DND-41 (cell line): ENCODE measurements around the gene NTSR1.

ENCODE experiments used
- ATAC-seq: fragments of 200-7000 bp; cut with Tn5 transposase; 3 replicates; pipeline ENCODE4 v1.9.1; 2021; ENCODE audit warnings: low read depth; ENCODE audit not compliant: insufficient read depth
- DNase-seq: peaks from one replicate; pipeline ENCODE4 v3.0.0-alpha.2; 2020
- H2AFZ ChIP-seq: 2 replicates; pipeline ENCODE4 v1.6.0; 2012; ENCODE audit warnings: low read depth, low read length
- H3K27ac ChIP-seq: 2 replicates; pipeline ENCODE4 v1.5.1; 2012; ENCODE audit warnings: low read length, inconsistent platforms
- H3K27me3 ChIP-seq: fragments of 200-600 bp; sonication (generic); 2 replicates; pipeline ENCODE4 v1.6.0; 2012; ENCODE audit warnings: low read length, mild to moderate bottlenecking, inconsistent platforms; ENCODE audit not compliant: insufficient read depth, poor library complexity
- H3K36me3 ChIP-seq: 2 replicates; pipeline ENCODE4 v1.5.1; 2012; ENCODE audit warnings: low read length, inconsistent platforms; ENCODE audit not compliant: insufficient read depth
- H3K4me1 ChIP-seq: 2 replicates; pipeline ENCODE4 v1.5.1; 2012; ENCODE audit warnings: mild to moderate bottlenecking, low read length; ENCODE audit not compliant: insufficient read depth
- H3K4me2 ChIP-seq: 2 replicates; pipeline ENCODE4 v1.6.0; 2012; ENCODE audit warnings: mild to moderate bottlenecking, moderate library complexity, low read length, inconsistent platforms; ENCODE audit not compliant: insufficient read depth
- H3K4me3 ChIP-seq, 2 experiments: fragments of 200-600 bp in 1 of 2; shearing (Covaris generic) in 1 of 2; 2 replicates each; pipeline ENCODE4 v1.5.1; 2012 to 2016; ENCODE audit warnings: inconsistent platforms in 2 of 2, low read length in 2 of 2, mild to moderate bottlenecking in 2 of 2, low read depth in 1 of 2, moderate library complexity in 1 of 2
- H3K79me2 ChIP-seq: 2 replicates; pipeline ENCODE4 v1.6.0; 2012; ENCODE audit warnings: low read length, inconsistent platforms; ENCODE audit not compliant: insufficient read depth
- H3K9ac ChIP-seq: 2 replicates; pipeline ENCODE4 v1.6.0; 2012; ENCODE audit warnings: low read depth, mild to moderate bottlenecking, inconsistent platforms, low read length, moderate library complexity
- H3K9me3 ChIP-seq: 2 replicates; pipeline ENCODE4 v1.5.1; 2012; ENCODE audit warnings: low read length, moderate library complexity, mild to moderate bottlenecking, inconsistent platforms; ENCODE audit not compliant: insufficient read depth, severe bottlenecking
- H4K20me1 ChIP-seq: 2 replicates; pipeline ENCODE4 v1.6.0; 2012; ENCODE audit warnings: low read length; ENCODE audit not compliant: insufficient read depth
- CTCF ChIP-seq: IDR thresholded peaks from 2 replicates; pipeline ENCODE4 v1.5.1; 2012; ENCODE audit warnings: borderline replicate concordance, low read length, moderate library complexity, mild to moderate bottlenecking; ENCODE audit not compliant: poor library complexity, severe bottlenecking; ENCODE audit errors: extremely low read depth
- EZH2 ChIP-seq: IDR thresholded peaks from 3 replicates; pipeline ENCODE4 v1.6.1; 2012; ENCODE audit warnings: borderline replicate concordance, low read depth, mild to moderate bottlenecking, moderate library complexity, low read length, inconsistent platforms; ENCODE audit not compliant: severe bottlenecking

The NTSR1 gene

GRCh38 chr20:62745279-62745951 lies 36.8 kb downstream of the NTSR1 start:
- Histone ChIP-seq H2AFZ (no peak overlapping the region), H3K27ac (no peak overlapping the region)
- no peak for ATAC-seq

GRCh38 chr20:62745952-62746288 lies 37.3 kb downstream of the NTSR1 start:
- no peak for DNase-seq
- H3K27ac ChIP-seq: no peak overlapping the region

More at GRCh38 chr20:62745279-62745951, 36.8 kb downstream of the NTSR1 start:
- TF ChIP-seq CTCF (no peak), EZH2 (no peak)
- no peaks in the 10 kb centered on the region for H3K36me3 ChIP-seq
- no peaks in the 10 kb centered on the region for H3K4me1 ChIP-seq
- no peak for DNase-seq
- H4K20me1 ChIP-seq: peaks cover 26% of the 10 kb centered on the region
- H3K79me2 ChIP-seq: no peaks in the 10 kb centered on the region
- no peak overlapping the region for H3K4me3 ChIP-seq
- no peaks in the 10 kb centered on the region for H3K9me3 ChIP-seq
- no peaks in the 10 kb centered on the region for H3K27me3 ChIP-seq
- H3K9ac ChIP-seq: no peak overlapping the region
- H3K4me2 ChIP-seq: no peak overlapping the region

GRCh38 chr20:62748311-62748710 lies 39.7 kb downstream of the NTSR1 start:
- H4K20me1 ChIP-seq: 0 out of 2 replicates have a peak, but pooled peaks cover 3% of the 10 kb centered on the region
- no peaks in the 10 kb centered on the region for H3K9me3 ChIP-seq
- DNase-seq (no peak), ATAC-seq (no peak)
- no peak overlapping the region for H3K27ac ChIP-seq
- H3K9ac ChIP-seq: no peak overlapping the region
- H3K4me1 ChIP-seq: no peaks in the 10 kb centered on the region
- H3K36me3 ChIP-seq: no peaks in the 10 kb centered on the region
- no peak overlapping the region for H3K4me3 ChIP-seq
- TF ChIP-seq EZH2 (no peak), CTCF (no peak)
- H3K27me3 ChIP-seq: no peaks in the 10 kb centered on the region
- no peak overlapping the region for H2AFZ ChIP-seq
- H3K4me2 ChIP-seq: no peak overlapping the region
- H3K79me2 ChIP-seq: no peaks in the 10 kb centered on the region

More at GRCh38 chr20:62745952-62746288, 37.3 kb downstream of the NTSR1 start:
- no peak overlapping the region for H3K4me3 ChIP-seq
- no peak overlapping the region for H3K4me2 ChIP-seq
- no peak for ATAC-seq
- H3K9ac ChIP-seq: no peak overlapping the region
- H3K36me3 ChIP-seq: no peaks in the 10 kb centered on the region
- no peak overlapping the region for H2AFZ ChIP-seq
- H3K27me3 ChIP-seq: no peaks in the 10 kb centered on the region
- H3K9me3 ChIP-seq: no peaks in the 10 kb centered on the region
- H3K4me1 ChIP-seq: no peaks in the 10 kb centered on the region
- TF ChIP-seq CTCF (no peak), EZH2 (no peak)
- H3K79me2 ChIP-seq: no peaks in the 10 kb centered on the region
- H4K20me1 ChIP-seq: peaks cover 22% of the 10 kb centered on the region
